OCI-LY7 (cell line): ENCODE results near the gene TMPRSS11B.

Experiments
- CTCF ChIP-seq: fragments of 200-600 bp; sonication (generic); conservative IDR thresholded peaks from 2 replicates; pipeline ENCODE4 v1.5.1; 2014; ENCODE audit warnings: mild to moderate bottlenecking, antibody characterized with exemption, low read length, moderate library complexity, mixed read lengths
- EZH2phosphoT487 ChIP-seq: fragments of 200-600 bp; sonication (generic); IDR thresholded peaks from 2 replicates; pipeline ENCODE4 v1.6.1; 2018; ENCODE audit warnings: low read depth, borderline replicate concordance, mild to moderate bottlenecking, mixed run types, antibody characterized with exemption, low read length, moderate library complexity, mixed read lengths

- TF ChIP-seq CTCF (no peak), EZH2phosphoT487 (no peak)
Observed at GRCh38 chr4:68216501-68216900, 29.0 kb downstream of the TMPRSS11B start.
